Measurements from ENCODE around the gene CYBC1.

GRCh38 chr17:82435103-82435502, 15.4 kb downstream of the CYBC1 start:
- TF ChIP-seq CTCF (tag by site-specific recombination; IDR thresholded peaks at IDR 0.05) (no peak), ZNF473 (tag by site-specific recombination; IDR thresholded peaks at IDR 0.05) (no peak)
